ENCODE data around the gene PLA2G15. TPM values are rescaled to one million over a fixed set of nuclear protein-coding genes. Genes with fewer than 3 reads are reported as not detected.
A peak's percentile ranks its signal among the peaks of the same experiment; 100 is the strongest.

Gene PLA2G15
- total RNA-seq, 2 experiments from 2014 or later = 8.4 to 10.1 TPM

GRCh38 chr16:68274441-68274840, 29.3 kb downstream of the PLA2G15 start:
- peak overlapping the region; percentile 94 for H3K27ac Mint-ChIP-seq
- ChIA-PET CTCF (interaction anchor here (1.4 to 3.6 kb wide), 6 partner anchors 10 to 25 kb away, joined by 3 to 16 read pairs (median 12); partner anchors contain the start of gene SLC7A6), POLR2A (interaction anchor here (0.7 kb wide), 1 partner anchor 15 kb away, joined by 3 read pairs; no protein-coding TSS in a partner anchor)
- no peaks in the 10 kb centered on the region for H3K9me3 Mint-ChIP-seq
- peaks cover 74% of the 10 kb centered on the region for H3K4me1 Mint-ChIP-seq
- no peak overlapping the region for H3K4me3 Mint-ChIP-seq
- no peaks in the 10 kb centered on the region for H3K27me3 Mint-ChIP-seq
- H3K36me3 Mint-ChIP-seq (ENCODE audit: low read depth) = peaks cover 64% of the 10 kb centered on the region
- DNase-seq = no peak

DNA sequence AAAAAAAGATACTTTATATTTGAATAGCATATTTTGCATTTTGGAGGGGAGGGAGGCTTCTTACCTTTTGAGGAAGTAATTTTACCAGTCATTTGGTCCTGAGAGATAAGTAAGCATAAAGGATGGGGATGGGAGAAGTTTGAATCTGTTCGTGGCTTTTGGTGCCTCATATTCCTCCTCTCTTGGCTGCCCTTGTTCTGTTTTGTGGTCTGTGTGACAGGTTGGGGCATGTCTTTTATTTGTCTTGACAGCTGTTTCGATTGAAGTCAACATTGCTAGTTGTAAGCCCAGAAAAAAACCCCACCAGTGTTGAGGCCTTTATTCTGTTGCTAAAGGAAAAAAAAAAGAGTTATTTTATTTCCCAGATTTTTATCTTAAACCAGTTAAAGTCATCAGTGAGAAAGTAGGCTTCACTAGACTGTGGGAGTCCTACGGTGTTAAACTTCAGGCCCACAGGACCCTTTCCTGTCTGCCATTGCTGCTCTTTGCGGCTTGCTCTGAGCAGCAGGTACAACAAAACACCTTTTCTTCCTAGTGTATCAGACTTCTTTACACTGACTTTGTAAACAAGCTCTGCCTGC, 30.5 kb downstream of the PLA2G15 start:
- CTCF ChIA-PET = interaction anchor here (1.1 to 3.6 kb wide), 7 partner anchors 12 to 24 kb away, joined by 3 to 16 read pairs (median 10); partner anchors contain the start of gene SLC7A6
- POLR2A ChIA-PET = interaction anchor here (1.0 kb wide), 1 partner anchor 14 kb away, joined by 3 read pairs; no protein-coding TSS in a partner anchor
- Mint-ChIP-seq H3K4me3 (peak overlapping the region; percentile 49), H3K9me3 (no peaks in the 10 kb centered on the region), H3K27ac (peak overlapping the region; percentile 94), H3K27me3 (no peaks in the 10 kb centered on the region), H3K4me1 (peaks cover 72% of the 10 kb centered on the region), H3K36me3 (ENCODE audit: low read depth) (peaks cover 63% of the 10 kb centered on the region)
- DNase-seq = peak; percentile 73

- DNase-seq = no peak
- H3K27me3 Mint-ChIP-seq = no peaks in the 10 kb centered on the region
- no peaks in the 10 kb centered on the region for H3K9me3 Mint-ChIP-seq
- peaks cover 64% of the 10 kb centered on the region for H3K36me3 Mint-ChIP-seq (ENCODE audit: low read depth)
- peak overlapping the region; percentile 94 for H3K27ac Mint-ChIP-seq
- ChIA-PET CTCF (interaction anchor here (1.1 to 3.6 kb wide), 4 partner anchors 12 to 21 kb away, joined by 3 to 16 read pairs (median 10); partner anchors contain the start of gene SLC7A6), POLR2A (interaction anchor here (0.7 to 1.0 kb wide), 2 partner anchors 13 to 1362 kb away, joined by 3 read pairs; no protein-coding TSS in a partner anchor)
- H3K4me1 Mint-ChIP-seq = peaks cover 73% of the 10 kb centered on the region
- peak overlapping the region; percentile 49 for H3K4me3 Mint-ChIP-seq
Observed at GRCh38 chr16:68276223-68276622, 31.1 kb downstream of the PLA2G15 start.

DNA sequence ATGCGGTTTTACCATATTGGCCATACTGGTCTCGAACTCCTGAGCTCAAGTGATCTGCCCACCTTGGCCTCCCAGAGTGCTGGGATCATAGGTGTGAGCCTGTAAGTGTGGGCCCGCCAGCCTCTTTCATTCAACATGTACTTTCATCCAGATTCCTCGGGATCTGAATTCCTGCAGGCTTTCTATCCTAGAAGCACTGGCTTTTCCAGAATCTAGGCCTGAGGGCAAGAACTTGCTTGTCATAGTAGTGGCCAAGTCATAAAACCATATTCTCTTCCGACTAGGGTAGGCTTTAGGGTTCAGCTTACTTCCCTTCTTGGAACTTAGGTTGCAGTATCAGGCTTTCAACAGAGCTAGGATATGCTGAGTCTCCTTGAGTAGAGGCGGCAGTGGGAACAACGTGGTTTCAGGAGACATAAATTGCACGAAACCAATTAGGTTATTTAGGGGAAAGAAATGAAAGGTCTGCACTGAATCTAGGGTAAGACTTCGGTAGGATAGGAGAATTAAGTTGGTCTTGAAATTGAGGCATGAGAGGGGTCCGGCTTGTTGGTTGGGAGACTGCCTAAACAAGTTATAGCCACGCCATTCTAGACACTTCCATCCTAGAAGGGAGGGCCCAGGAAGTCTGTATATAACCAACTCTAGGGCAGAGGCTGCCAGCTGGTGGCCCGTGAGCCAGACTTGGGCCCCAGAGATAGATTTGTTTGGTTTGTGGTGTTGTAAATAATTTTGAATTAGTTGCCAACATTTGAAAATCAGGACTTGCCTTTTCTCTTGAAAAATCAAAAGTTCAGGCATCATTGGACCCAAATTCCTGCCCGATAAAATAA, 34.8 kb downstream of the PLA2G15 start:
- Mint-ChIP-seq H3K4me3 (no peak overlapping the region), H3K27me3 (no peaks in the 10 kb centered on the region), H3K4me1 (peaks cover 74% of the 10 kb centered on the region), H3K27ac (peak overlapping the region; percentile 59), H3K9me3 (no peaks in the 10 kb centered on the region), H3K36me3 (ENCODE audit: low read depth) (peaks cover 67% of the 10 kb centered on the region)
- ChIA-PET CTCF (interaction anchor here (1.0 to 3.1 kb wide), 4 partner anchors 12 to 20 kb away, joined by 3 to 22 read pairs (median 11); partner anchors contain the start of gene SLC7A6), POLR2A (no interaction called here)
- no peak for DNase-seq

- CTCF ChIA-PET = interaction anchor here (1.2 to 2.9 kb wide), 2 partner anchors 9 to 17 kb away, joined by 3 to 22 read pairs; partner anchors contain the start of gene SLC7A6
- H3K27me3 Mint-ChIP-seq = no peaks in the 10 kb centered on the region
- peaks cover 61% of the 10 kb centered on the region for H3K36me3 Mint-ChIP-seq (ENCODE audit: low read depth)
- H3K4me1 Mint-ChIP-seq = peaks cover 73% of the 10 kb centered on the region
- peak overlapping the region; percentile 10 for H3K4me3 Mint-ChIP-seq
- H3K9me3 Mint-ChIP-seq = no peaks in the 10 kb centered on the region
- peak overlapping the region; percentile 88 for H3K27ac Mint-ChIP-seq
- POLR2A ChIA-PET = no interaction called here
- peak; percentile 49 for DNase-seq
Observed at GRCh38 chr16:68281368-68282063, 36.3 kb downstream of the PLA2G15 start.

GRCh38 chr16:68282064-68282452, 36.9 kb downstream of the PLA2G15 start:
- Mint-ChIP-seq H3K4me3 (no peak overlapping the region), H3K4me1 (peaks cover 76% of the 10 kb centered on the region), H3K27me3 (no peaks in the 10 kb centered on the region), H3K27ac (peak overlapping the region; percentile 88), H3K9me3 (no peaks in the 10 kb centered on the region), H3K36me3 (ENCODE audit: low read depth) (peaks cover 61% of the 10 kb centered on the region)
- ChIA-PET CTCF (interaction anchor here (1.2 kb wide), 1 partner anchor 10 kb away, joined by 3 read pairs; no protein-coding TSS in a partner anchor), POLR2A (no interaction called here)
- DNase-seq = no peak

DNA sequence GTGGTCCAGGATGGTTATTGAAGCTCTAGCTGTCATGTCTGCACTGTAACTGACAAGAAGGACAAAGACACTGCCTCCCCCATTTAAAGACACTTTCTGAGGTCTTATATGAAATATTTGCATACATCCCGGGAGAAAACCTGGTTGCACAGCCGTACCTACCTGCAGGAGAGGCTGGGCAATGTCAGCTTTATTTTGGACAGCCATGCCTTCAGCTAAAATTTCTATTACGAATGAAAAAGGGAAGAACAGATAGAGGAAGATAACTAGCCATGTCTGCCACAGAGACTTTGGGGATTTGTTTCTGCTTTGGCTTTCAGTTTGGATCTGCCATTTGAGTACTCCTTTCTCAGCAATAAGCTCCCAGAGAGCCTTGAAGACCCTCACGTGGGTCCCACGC, 38.2 kb downstream of the PLA2G15 start:
- Mint-ChIP-seq H3K9me3 (no peaks in the 10 kb centered on the region), H3K27ac (peak overlapping the region; percentile 83), H3K4me1 (peaks cover 89% of the 10 kb centered on the region), H3K4me3 (peak overlapping the region; percentile 72), H3K27me3 (no peaks in the 10 kb centered on the region), H3K36me3 (ENCODE audit: low read depth) (peaks cover 71% of the 10 kb centered on the region)
- ChIA-PET CTCF (interaction anchor here (1.0 to 8.9 kb wide), 9 partner anchors 9 to 85 kb away, joined by 3 to 54 read pairs (median 8); partner anchors contain the start of gene SLC7A6), POLR2A (no interaction called here)
- no peak for DNase-seq

DNA sequence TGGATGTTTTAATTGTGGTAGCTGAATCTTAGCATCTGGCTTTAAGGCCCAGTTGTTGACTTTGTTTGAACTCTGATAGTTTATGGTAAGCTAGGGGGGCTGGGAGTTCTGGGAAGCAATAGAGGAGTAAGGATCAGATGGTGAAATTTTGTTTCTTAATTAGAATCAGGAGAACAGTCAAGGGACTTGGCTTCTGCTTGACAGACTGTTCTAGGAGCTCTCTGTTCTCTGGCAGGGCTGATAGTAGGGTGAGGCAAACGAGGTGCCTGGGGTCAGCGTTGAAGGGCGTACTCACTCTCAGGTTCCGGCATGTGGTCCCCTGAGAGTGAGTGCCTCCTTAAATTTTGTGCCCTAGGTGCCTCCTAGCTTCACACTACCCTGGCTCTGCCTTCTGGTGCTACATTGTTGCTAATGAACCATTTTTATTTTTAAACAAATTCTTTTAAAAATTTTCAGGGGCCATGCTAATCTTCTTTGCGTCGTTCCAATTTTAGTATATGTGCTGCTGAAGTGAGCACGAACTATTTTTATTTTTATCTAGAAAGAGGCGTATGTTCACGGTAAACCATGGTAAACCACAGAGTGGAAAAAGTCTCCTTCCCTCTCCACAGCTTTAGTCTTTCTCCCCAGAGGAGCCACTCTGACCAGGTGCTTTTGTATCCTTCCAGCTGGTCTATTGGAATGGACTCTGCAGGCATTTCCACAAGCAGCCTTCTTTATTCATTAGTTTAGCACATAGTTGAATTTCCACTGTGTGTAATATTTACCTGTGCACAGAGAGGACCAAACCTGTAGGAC, 38.8 kb downstream of the PLA2G15 start:
- Mint-ChIP-seq H3K9me3 (no peaks in the 10 kb centered on the region), H3K27ac (peak overlapping the region; percentile 83), H3K4me1 (peaks cover 94% of the 10 kb centered on the region), H3K27me3 (no peaks in the 10 kb centered on the region), H3K36me3 (ENCODE audit: low read depth) (peaks cover 72% of the 10 kb centered on the region), H3K4me3 (peak overlapping the region; percentile 72)
- peak; percentile 22 for DNase-seq
- POLR2A ChIA-PET = interaction anchor here (0.6 kb wide), 1 partner anchor 50 kb away, joined by 3 read pairs; no protein-coding TSS in a partner anchor
- CTCF ChIA-PET = interaction anchor here (0.6 to 8.9 kb wide), 10 partner anchors 8 to 221 kb away, joined by 3 to 54 read pairs (median 7); partner anchors contain the start of gene SLC7A6

- Mint-ChIP-seq H3K27ac (peak overlapping the region; percentile 83), H3K9me3 (no peaks in the 10 kb centered on the region), H3K4me1 (peaks cover 95% of the 10 kb centered on the region), H3K4me3 (peak overlapping the region; percentile 72), H3K36me3 (ENCODE audit: low read depth) (peaks cover 72% of the 10 kb centered on the region), H3K27me3 (no peaks in the 10 kb centered on the region)
- ChIA-PET POLR2A (no interaction called here), CTCF (interaction anchor here (0.6 to 8.9 kb wide), 8 partner anchors 10 to 220 kb away, joined by 3 to 54 read pairs (median 12); partner anchors contain the start of gene SLC7A6)
- no peak for DNase-seq
Observed at GRCh38 chr16:68284847-68285246, 39.7 kb downstream of the PLA2G15 start.

GRCh38 chr16:68285683-68286082, 40.5 kb downstream of the PLA2G15 start:
- no peak for DNase-seq
- Mint-ChIP-seq H3K9me3 (no peaks in the 10 kb centered on the region), H3K4me1 (peaks cover 98% of the 10 kb centered on the region), H3K36me3 (ENCODE audit: low read depth) (peaks cover 72% of the 10 kb centered on the region), H3K27me3 (no peaks in the 10 kb centered on the region), H3K4me3 (peak overlapping the region; percentile 72), H3K27ac (peak overlapping the region; percentile 83)
- ChIA-PET CTCF (interaction anchor here (1.7 to 8.9 kb wide), 7 partner anchors 9 to 25 kb away, joined by 4 to 54 read pairs (median 15); partner anchors contain the start of genes PRMT7, SLC7A6 and SLC7A6OS), POLR2A (interaction anchor here (0.7 kb wide), 1 partner anchor 25 kb away, joined by 3 read pairs; the partner anchor contains the start of genes PRMT7 and SLC7A6OS)
